GM21423 (cell line): Measurements from ENCODE around the gene TEAD1.

Experiments
- ATAC-seq: cut with Tn5 transposase; IDR thresholded peaks from one replicate; pipeline ENCODE4 v1.9.1; 2021; ENCODE audit warnings: mild to moderate bottlenecking, moderate library complexity; ENCODE audit not compliant: unreplicated experiment

Gene TEAD1

DNA sequence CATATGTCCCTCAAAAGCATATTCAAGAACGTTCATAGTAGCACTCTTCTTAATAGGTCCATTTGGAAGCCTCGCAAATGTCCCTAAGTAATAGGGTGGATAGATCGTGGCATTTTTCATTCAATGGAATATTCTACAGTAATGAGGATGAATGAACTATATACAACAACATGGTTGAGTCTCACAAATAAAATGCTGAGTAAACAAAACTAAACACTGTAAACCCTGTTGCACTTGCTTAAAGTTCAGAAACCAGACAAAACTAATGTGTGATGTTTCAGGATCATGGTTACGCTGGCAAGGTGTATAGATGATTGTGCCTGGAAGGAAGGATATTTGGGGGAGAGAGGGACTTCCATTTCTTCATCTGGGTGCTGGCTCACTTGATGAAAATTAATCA, 244.4 kb downstream of the TEAD1 start:
- ATAC-seq = no peak

DNA sequence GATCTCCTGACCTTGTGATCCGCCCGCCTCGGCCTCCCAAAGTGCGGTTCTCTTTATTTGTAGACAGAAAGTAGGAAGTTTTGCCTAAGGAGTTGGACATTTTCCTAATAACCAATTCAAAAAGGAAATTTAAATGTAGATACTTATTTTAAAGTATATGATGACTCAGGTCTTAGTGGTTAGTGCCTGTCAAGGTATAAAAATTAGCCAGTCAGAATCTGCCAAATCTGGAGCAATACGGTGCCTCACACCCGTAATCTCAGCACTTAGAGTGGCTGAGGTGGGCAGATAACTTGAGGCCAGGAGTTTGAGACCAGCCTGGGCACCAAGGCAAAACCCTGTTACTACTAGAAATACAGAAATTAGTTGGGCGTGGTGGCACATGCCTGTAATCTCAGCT, 248.2 kb downstream of the TEAD1 start:
- no peak for ATAC-seq

DNA sequence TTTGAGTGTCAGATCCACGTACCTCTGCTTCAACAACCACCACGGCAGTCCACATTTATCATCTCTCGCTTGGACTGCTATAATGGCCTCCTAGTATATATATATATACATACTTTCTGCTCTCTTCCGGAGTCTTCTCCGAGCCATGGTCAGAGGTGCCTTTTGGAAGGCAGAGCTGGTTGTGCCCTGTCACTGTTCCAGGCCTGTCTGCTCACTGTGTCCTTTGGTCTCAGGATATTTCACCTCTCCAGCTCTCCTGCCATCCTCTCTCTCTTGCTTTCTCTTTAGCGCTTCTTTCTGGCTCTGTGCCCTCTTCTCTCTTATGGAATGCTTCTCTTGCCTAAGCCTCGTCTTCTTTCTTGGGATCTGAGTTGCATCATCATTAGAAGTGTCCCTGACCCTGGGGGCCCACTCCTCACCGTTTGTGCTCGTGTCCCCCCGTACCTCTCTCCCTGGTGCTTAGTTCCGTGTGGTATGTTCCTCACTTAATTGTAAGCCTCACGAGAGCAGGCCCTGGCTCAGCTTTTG, 248.8 kb downstream of the TEAD1 start:
- ATAC-seq = no peak

DNA sequence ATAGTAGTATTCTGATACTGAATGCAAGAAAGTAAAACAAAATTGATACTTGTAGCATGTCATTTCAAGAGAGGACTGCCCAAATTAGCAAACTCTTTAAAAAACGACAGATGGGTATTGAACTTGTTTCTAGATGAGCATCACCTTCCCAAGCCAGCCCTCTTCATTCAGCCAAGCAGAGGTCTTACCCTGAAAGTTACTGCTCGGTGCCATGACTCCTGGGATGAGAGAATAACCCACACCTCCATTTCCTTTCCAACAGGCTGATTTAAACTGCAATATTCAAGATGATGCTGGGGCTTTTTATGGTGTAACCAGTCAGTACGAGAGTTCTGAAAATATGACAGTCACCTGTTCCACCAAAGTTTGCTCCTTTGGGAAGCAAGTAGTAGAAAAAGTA, 250.4 kb downstream of the TEAD1 start:
- no peak for ATAC-seq

DNA sequence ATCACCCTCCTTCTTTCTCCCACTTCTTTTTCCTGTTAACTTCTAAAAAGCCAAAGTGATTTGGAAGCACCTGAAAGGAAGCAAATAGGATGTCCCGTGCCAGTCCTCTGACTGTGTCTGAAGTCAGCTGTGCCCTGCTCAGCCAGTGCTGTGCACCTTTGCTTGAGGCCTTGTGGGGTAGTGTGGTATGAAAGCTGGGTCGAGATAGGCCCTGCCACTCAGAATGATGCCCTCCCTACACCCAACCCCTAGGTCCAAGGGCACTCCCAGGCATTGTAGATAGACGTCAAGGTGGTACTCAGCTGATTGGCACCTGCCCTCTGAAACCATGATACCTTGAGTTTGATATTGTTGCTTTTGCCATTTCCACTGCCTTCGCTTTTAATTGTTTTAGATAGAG, 251.3 kb downstream of the TEAD1 start:
- ATAC-seq = no peak

DNA sequence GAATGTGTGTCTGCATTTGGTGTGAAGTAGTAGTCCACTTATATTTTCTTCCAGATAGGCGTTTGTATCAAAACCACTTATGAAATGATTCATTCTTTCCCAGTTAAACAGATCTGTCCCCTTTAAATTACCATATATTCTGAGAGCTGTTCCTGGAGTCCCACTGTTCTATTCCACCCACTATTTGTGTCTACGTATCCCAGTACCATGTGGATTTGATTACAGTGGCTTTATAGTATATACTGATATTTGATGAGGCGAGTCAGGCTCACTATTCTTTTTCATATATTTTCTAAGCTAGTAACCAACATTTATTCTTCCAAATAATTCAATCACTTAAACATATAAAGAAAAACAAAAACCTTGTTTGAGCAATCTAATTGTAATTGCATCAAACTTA, 253.0 kb downstream of the TEAD1 start:
- ATAC-seq = no peak

DNA sequence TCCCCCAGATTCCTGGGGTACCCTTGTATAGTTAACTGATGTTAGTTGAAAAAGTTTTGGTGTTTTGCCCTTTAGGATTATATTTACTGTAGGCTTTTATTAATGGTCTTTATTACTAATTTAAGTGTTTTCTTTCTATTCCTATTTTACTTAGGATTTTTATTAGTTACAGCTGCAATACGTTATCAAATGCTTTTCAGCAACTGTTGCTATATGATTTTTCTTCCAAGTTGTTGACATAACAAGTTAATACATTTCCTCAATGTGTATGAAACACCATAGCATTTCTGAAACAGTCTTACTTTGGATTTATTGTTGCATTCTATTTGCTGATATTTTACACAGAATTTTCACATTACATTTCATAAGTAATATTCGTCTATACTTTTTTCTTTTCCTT, 253.7 kb downstream of the TEAD1 start:
- ATAC-seq = no peak

DNA sequence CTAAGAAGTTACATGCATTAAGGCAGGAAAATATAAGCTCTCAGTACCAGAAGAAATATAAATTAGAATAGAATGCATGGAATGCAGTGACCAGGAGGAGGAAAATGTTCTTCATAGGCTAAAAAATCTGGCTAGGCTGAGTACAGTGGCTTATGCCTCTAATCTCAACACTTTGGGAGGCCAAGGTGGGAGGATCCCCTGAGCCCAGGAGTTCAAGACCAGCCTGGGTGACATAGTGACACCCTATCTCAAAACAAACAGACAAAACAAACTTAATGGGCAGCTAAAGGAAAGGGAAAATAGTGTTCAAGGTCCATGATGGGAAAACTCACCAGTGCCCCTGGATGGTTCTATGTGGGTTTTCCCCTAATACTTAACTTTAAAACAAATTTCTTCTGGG, 256.6 kb downstream of the TEAD1 start:
- no peak for ATAC-seq

DNA sequence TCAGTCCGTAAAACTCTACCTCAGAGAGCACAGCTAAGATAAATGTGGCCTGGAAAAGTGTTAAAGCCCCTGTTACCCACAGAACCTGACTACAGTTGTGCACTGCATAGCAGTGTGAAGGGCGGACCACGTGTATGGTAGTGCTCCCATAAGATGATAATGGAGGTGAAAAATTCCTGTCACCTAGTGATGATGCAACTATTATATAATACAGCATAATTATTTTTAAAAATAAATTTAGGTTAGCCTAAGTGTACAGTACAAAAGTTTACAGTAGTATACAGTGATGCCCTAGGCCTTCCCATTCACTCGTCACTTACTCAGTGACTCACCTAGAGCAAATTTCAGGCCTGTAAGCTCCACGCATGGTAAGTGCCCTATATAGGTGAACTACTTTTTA, 258.3 kb downstream of the TEAD1 start:
- ATAC-seq = no peak

DNA sequence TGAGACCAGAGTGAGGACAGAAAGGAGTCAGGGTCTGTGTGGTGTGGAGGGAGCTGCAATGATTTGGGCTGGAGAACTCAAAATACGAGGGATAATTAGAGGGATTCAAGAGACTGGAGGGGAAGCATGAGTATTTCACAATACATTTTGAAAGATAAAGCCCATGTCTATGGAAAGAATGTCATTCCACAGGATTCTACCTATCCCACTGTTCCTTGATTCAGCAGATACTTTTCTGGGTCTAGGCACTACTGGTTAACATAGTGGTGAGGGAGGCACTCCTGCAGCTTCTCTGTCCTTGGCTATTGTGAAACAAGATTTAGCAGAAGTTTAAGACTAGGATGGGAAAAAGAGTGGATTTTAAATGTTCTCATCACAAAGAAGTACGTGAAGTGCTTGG, 262.0 kb downstream of the TEAD1 start:
- ATAC-seq = no peak

DNA sequence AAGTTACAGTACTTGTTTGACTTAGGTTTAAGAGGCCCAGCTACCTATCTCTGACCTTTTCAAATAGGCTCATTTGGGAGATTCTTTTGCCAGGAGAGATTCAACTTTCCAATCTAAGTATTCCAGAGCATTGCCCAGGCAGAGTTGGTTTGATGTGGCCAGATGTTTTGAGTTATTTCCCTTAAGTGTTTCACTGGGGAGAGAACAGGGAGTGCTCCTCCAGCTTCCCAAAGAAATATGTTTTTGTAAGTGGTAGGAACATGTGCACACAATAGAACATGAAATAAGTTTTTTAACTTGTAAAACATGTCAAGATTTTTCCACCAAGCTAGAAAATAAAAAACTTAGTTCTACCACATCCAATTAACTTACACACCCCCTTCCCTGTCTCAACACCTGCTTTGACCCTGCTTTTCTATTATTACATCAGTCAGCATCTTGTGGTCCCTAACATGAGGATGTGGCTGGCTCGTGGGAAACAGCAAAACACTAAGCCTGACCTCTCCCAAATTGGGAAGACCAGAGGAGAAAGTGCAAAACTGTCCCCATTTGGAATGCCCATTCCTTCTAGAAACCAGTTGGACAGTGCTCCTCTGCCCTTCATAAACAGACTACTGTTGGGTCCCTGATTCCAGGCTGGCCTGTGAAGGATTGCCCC, 264.5 kb downstream of the TEAD1 start:
- ATAC-seq = no peak

DNA sequence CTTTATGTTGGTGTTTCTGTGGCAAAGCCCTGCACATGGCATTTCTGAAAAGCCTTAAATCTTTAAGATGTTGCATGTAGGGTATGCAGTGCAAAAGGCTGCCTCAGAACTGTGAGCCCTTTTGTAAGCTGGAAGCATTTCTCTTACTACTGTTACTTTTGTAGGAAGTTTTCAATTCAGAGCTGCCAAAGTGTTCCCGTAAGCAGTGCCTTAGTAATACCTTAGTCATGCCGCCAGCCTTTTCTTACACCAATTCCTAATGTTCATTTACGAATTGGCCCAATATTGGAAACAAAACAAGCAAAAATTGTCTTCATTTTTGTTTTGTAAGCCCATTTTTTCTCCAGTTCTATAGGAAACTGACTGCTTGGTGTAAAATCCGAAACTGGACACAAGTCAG, 267.4 kb downstream of the TEAD1 start:
- no peak for ATAC-seq

DNA sequence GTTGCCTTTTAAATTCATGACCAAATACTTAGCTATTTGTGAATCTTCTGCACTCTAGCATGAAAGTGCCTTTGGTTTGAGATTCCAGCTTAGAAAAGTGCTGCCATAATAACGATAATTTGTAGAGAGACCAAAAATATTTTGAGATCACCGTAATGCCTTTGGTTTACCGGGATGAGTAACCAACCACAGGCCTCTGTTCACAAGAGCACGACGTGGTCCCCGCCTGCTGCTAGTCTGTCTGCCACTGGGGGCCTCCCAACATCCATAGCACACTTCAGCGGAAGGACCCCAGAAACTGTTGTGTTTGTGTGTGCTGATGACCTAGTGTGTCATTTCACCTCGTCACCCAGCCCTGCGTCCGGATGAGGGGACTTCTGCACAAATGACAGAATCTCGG, 267.9 kb downstream of the TEAD1 start:
- no peak for ATAC-seq

DNA sequence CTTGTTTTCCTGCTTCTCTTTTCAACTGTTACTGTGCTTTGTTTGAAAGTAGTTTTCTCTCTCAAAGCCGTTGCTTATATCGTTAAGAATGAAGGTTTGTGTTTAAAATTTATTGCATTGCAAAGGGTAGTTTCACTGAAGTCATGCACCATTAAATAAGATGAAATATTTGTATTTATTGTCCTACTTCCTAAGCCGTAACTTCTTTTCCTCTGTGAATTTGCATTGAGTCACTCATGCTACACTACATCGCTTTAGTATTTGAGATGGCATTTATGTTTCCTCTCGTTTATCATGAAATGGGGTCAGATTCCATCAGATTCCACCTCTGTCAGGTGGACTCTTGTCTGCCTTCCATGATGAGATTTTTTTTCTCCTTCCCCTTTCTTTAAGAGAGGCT, 269.1 kb downstream of the TEAD1 start:
- no peak for ATAC-seq

DNA sequence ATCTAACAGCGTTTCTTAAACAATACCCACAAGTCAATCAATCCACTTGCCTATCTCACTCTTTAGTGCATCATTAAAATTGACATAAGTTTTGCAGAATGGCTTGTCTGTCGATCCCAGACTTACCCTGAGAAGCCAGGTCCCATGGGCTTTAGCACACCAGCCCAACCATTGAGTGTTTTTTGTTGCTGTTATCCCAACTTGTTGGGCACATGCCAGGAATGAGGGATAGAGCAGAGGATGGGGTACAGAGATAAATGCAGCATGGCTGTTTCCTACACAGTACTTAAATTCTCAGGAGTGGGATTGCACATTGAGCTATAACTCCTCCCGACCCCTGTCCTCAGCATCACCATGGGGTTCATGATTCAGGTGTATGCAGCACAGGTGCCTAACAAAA, 270.7 kb downstream of the TEAD1 start:
- ATAC-seq = no peak

DNA sequence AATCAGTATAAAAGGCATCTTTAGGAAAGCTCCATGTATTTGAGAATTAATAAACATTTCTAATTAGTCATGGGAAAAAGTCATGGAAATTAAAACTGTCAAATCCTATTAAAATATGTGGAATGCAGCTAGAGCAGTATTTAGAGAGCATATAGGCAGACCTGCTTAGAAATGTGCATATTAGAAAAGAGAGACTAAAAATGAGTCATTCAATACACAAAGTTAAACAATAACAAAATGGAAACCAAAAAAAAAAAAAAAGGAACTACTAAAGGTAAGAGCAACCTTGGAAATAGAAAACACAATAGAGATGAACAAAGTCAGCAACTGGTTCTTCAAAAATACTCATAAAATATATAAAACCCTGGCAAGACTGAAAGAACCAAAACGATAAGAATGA, 275.2 kb downstream of the TEAD1 start:
- no peak for ATAC-seq

DNA sequence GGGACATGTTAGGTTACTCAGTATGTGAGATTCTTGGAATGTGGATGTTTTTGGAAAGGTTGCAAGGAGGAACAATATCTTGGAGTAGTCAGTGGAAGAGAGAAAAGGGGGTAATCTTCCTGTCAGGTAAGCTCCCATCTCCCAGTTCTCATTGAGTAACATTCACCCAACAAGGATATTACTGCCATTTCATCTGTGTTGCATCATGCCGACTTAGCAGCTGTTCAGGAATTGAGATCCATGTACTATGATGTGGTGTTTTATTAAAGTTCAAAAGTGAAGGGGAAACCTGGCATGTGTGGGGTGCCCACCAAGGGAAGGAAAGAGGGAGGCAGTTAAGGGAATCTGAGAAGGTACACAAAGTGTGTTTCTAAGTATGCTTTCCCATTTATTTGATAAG, 276.4 kb downstream of the TEAD1 start:
- no peak for ATAC-seq

DNA sequence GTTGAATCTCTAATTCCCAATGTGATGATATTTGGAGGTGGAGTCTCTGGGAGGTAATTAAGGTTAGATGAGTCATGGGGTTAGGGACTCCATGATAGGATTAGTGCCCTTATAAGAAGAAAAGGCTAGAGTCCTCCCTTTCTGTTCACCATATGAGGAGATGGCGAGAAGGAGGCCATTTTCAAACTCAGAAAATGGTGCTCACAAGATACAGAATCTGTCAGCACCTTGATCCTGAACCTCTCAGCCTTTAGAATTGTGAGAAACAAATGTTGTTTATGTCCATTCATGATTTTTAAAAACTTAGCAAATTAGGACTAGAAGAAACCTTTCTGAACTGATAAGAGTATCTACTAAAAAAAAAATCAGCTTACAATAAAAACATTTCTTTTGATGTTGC, 277.2 kb downstream of the TEAD1 start:
- ATAC-seq = no peak

DNA sequence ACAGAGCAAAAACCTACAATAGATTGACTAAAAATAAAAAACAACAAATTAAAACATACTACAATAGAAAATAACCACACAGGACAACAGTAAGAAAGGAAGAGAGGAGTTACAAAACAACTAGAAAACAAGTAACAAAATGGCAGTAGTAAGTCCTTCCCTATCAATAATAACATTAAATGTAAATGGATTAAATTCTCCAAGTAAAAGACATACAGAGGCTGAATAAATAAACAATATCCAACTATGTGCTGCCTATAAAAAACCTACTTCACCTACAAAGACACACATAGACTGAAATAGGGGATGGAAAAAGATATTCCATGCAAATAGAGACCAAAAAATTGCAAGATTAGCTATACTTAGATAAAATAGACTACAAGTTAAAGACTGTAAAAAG, 277.9 kb downstream of the TEAD1 start:
- no peak for ATAC-seq

DNA sequence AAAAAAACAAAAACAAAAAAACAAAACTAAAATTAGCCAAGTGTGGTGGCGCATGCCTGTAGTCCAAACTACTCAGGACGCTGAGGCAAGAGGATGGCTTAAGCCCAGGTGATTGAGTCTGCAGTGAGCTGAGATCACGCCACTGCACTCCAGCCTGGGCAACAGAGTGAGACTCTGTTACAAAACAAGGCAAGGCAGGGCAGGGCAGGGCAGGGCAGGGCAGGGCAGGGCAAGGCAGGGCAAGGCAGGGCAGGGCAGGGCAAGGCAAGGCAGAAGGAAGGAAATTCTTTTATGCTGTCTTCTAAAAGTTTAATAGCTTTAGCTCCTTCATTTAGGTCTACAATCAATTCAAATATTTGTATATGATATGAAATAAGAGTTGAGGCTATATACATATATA, 284.8 kb downstream of the TEAD1 start:
- ATAC-seq = no peak

DNA sequence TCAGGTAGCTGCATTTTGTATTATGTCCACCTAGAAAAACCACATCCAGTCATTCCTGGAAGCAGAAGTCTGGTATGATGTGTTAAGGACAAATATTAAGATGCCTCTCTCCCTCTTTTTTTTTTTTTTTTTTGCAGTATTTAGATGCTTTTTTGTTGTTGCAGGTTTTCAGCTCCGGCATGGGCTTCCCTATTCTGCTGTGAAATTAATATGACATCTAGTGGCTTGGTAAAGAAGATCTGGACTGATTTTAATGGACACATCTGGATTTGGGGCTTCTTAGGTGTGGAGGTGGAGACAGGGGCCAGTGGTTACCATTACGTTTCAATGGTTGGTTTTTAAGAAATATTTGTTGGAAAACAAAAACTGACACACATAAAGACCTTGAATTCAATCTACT, 287.4 kb downstream of the TEAD1 start:
- ATAC-seq = no peak

DNA sequence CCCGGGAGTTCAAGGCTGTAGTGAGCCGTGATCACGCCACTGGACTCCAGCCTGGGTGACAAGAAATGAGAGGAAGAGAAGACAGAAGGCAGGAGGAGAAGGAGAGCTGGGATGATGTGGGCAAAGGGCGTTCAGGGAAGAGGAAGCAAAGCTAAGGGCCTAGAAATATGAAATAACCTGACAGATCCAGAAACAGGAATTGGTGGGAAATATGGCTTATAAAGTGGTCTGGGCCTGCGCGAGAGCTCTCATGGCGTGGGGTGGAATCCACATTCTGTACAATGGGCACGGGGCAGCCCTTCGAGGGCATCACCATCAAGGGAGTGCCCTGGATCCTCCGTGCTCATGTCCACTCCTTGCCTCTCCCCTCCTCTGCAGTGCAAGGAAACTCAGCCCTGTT, 288.1 kb downstream of the TEAD1 start:
- no peak for ATAC-seq

DNA sequence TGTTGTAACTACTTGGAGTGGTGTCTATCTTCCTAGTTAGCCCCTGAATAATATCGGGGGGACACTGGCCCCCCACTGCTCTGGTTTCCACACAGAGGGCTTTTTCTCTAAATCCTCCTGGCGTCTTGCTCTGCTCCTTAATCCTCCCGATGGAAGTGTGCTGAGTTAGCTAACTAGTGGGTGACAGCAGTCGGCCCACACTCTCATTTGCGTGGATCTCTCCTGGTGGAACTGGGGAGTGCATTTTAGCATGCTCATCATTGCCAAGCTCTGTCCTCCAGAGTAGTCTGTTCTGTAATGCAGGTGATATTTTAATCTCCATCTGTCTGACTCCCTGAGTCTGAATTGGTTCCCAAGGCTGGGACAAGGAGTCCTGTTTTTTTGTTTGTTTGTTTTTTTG, 288.8 kb downstream of the TEAD1 start:
- no peak for ATAC-seq
